ENCODE results near the gene OXSR1.
"Not testable (repeated sequence)": the region's sequence is repeated elsewhere in the genome, so short reads cannot be mapped to it uniquely, and the experiment has no call there.

The OXSR1 gene

DNA sequence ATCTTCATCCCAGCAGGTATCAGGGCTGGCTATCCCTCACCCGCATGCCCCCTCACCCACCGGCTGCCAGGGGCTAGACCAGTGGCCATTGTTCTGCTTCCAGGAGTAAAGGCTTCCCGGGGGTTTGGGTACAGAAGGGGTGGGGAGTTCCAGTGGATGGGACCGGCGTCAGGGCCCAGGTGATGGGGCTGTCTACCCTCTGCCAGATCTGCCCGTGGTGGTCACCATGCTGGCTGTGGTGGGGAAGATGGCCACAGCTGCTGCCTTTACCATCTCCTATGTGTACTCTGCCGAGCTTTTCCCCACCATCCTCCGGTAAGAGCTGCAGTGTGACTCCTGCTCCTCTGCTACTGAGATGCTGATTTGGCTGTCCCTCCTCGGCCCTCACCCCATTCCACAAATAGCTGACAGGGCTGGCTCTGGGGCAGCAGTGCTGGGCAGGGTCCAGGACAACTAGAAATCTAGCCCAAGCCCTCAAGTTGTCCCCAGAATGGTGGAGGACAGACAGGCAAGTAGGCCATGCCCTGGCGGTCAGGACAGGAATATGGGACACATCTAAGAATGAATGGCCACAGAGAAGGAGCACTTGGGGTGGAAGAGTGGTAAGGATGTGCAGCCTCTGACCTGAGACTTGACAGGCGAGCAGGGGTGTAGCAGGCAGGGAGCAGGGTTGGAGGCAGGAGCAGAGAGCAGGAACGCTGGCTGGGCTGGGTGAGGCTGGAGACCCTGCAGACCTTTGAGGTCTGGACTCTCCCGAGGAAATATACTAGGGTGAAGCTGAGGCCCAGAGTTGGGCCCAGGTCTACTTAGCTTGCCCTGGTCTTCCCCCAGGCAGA lies 111.0 kb downstream of the OXSR1 start:
- DNase-seq = no peak

DNA sequence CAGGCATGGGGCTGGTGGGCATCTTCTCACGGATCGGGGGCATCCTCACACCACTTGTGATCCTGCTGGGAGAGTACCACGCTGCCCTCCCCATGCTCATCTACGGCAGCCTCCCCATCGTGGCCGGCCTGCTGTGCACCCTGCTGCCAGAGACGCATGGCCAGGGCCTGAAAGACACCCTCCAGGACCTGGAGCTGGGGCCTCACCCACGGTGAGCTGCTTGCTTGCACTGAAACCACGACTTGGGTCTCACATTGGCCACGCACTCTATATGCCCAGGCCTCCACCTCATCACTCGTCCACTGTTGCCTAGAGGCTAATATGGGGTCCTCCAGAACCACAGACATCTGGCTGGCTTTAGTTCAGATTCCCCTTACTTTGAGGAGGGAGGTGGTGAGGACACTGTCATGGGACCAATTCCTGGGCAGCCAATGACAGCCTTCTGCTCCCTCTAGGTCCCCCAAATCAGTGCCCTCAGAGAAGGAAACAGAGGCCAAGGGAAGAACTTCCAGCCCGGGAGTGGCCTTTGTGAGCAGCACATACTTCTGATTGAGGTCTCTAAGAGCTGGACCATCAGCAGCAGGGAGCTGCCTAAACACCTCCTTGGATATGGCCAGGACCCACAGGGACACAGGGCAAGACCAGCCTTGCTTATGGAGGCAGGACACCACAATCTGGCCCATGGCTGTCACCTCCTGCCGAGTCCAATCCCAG lies 111.7 kb downstream of the OXSR1 start:
- no peak for DNase-seq

DNA sequence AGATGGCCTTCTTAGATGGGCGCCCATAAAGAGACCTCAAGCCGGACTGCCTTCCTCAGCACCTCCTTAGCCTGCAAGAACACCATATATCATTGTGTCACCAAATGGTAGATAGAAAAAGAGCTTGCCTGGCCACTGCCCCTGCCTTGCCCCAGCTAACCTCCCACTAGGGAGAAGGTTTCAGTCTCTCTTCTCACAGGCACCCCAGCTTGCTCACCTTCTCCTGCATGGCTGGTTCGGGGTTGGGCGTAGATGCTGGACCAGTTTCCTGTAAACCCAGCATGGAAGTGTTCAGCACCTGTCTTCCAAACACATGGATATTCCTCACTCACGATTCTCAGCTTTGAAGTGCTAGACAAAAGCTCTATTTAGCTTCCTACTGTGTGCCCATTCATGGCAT lies 113.5 kb downstream of the OXSR1 start:
- DNase-seq = no peak

DNA sequence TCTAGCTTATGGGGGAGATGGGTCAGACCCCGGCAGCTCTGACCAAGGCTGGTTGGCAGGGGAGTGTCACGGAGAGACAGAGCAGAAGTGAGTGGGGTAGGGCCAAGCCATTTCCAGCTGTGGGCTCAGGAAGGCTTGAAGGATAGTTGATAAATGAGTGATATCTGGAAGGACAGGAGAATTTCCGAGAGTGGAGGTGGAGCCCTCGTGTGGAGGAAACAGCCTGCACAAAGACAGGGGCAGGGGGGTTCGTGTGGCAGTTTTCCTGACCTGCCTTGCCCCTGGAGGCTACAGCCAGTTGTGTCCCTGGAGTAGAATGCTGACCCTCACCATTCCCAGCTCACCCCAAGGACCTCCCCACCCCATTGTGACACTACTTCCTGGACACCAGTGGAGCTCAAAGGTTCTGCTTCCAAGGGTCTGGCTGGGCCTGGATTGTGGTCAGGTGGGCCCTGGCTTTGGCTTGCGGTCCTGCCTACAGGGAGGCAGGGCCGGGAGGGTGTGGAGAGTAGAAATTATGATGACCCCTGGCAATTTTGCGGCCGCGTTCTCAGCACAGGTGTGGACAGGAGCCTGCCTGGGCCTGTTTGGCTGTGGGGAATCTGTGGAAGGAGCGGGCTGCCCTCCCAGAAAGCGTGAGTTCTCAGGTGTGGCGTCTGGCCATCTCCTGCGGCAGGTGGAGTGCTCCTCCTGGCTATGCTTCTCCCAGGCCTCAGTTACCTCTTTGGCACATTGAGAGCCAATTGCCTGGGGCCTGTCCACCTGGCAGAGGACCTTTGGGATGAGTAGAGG lies 116.8 kb downstream of the OXSR1 start, which contains the start of gene SLC22A14:
SLC22A14 (plus strand) TSS at position 400 of the 792 bp plus-strand sequence. CDS start 23,733 bp downstream, outside the sequence.
- DNase-seq = no peak

DNA sequence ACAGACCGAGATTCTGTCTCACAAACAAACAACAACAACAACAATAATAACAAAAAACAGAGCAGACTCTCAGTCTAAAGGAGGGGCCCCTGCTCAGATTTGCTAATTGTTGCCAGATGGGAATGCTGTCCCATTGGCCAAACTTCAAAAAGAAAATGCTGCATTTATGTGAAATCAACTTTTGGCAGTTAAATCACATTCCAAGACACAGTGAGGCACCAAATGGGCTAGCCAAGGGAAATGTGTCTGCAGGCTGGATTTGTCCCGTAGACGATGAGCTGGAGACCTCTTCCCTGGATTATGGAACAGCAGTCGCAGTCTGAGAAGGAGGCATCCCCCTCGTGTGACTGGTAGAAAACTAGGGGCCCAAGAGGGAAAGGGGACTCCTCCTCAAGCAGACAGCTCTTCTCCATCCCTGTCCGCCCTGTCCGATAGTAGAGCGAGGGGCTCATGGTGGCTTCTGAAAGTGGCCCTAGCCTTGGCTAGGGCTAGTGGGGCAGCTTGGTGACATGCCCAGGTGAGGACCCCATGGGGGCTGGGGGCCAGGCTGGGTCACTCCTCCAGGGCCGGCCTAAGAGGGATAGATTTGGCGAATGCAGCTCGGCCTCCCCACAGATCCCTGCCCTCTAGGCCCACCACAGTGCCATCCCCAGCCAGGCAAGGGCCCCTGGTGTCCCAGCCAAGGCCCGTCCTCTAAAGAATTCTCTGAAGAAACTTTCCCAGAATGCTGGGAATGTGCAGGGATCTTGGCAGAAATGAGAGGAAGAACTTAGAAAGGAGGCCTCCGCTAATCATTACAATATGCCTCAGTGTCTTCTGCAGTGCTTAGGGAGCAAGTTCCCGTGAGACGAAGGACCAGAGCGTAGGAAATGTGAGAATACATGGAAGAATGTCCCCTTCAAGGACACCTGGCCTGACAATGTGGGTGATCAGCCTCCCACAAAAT lies 118.7 kb downstream of the OXSR1 start:
- DNase-seq = peak; percentile 14

DNA sequence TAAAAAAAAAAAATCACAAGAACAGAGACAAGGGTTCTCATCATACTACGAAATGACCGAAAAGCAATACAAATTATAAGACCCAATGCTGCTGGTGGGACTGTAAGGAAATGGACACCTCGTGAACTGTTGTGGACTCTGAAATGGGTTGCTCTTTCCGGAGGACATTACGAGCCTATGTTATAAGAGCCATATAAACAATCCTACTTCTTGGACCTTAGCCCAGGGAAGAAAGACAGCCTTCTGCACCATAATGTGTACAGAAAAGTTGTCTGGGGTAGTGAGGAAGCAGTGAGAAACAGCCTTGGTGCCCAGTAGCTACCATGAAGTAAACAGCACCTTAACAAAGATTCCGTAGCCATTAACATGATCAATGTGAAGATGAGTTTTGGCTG lies 119.4 kb downstream of the OXSR1 start:
- DNase-seq = no peak

DNA sequence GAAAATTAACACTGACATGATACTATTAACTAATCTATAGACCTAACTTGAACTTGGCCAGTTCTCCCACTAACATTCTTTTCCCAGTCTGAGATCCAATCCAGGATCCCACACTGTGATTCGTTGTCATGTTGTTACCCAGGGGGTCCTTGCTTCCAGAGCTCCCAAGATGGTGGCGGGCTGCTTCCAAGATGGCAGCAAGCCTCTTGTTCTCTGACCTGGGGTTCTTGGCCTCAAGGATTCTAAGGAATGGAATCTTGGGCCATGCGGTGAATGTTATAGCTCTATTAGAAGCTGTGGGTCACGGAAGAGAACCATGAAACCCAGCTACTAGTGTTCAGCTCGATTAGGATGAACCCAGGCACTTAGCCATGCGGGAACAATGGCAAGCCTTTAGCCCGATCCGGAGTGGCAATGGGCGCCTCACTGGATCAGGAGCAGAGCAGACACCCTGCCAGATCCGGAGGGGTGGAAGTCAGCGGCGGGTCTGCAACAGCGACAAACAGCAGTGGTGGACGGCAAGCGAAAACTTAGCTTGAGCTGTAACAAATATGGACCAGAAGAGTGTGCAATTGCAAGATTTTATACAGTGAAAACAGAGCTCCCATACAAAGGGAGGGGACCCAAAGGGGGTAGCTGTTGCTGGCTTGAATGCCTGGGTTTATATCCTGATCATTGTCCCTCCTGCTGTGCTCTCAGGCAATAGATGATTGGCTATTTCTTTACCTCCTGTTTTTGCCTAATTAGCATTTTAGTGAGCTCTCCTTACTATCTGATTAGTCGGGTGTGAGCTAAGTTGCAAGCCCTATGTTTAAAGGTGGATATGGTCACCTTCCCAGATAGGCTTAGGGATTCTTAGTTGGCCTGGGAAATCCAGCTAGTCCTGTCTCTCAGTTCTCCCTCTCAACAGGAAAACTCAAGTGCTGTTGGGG lies 124.2 kb downstream of the OXSR1 start:
- not testable (repeated sequence) for DNase-seq

DNA sequence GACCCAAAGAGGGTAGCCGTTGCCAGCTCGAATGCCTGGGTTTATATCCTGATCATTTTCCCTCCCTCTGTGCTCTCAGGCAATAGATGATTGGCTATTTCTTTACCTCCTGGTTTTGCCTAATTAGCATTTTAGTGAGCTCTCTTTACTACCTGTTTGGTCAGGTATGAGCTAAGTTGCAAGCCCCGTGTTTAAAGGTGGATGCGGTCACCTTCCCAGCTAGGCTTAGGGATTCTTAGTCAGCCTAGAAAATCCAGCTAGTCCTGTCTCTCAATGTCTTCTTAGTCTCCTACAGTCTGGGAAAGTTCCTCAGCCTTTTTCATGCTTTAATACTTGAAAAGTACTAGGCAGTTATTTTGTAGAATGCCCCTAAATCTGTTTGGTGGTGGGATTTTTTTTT lies 131.7 kb downstream of the OXSR1 start:
- not testable (repeated sequence) for DNase-seq

DNA sequence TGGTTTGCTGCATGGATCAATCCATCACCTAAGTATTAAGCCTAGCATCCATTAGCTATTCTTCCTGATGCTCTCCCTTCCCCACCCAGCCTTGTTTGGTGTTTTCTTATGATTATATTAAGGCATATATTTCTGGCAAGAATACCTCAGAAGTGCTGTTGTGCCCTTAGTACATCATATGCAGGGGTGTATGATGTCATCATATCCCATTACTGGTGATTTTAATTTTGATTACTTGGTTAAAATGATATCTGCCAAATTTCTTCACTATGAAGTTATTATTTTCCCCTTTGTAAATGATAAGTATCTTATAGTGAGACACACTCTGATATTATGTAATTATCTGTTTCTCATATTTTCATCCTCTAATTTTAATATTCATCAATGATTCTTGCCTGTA lies 132.2 kb downstream of the OXSR1 start:
- DNase-seq = no peak

DNA sequence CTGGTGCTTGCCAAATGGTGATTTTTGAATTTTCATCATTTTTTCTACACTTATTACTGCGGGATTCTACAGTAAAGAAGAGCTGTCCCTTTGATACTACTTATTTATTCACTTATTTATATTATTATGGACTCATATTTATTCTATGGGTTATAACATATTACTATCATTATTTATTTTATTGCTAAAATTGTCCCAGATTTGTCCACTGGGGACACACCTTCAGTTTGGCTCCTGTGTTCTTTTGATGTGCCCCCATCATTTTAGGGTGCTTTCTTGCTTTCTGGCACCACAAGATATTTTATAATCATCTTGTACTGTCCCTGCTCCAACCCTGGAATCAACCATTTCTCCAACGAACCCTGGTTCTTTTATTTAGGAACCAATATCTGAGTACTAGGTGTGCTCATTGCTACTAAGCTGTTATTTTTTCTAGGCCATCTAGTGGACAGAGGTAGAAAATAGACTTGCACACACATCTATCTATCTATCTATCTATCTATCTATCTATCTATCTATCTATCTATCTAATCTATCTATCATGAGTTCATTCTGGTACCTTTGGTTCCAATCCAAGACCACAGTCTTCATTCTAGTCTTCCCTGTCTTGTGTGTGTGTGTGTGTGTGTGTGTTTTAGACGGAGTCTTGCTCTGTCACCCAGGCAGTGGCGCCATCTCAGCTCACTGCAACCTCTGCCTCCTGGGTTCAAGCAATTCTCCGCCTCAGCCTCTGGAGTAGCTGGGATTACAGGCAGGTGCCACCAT lies 132.8 kb downstream of the OXSR1 start:
- DNase-seq = peak; percentile 12

All from eye (tissue), 1 donor.